Measurements from ENCODE around the gene TBL1X.

The TBL1X gene

DNA sequence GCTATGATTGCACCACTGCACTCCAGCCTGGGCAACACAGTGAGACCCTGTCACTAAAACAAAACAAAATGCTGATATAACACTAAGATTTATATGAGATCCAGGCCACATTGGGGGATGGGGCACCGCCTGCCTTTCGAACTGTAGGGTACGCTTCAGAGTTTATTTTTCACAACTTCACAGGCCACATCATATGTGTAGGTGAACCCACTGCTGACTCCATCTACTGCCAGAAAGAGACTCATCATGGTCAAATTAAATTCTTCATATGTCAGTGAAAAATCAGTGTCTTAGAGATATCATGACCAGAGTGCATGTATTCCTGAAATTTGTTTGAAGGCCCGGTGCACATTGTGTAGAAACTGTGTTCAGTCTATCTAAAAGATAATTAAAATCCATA is 178.9 kb downstream of the TBL1X start:
- Histone ChIP-seq H3K27ac (ENCODE audit: low read length) (peak overlapping the region; percentile 28; the same call in 1 of the 2 replicates), H3K9ac (ENCODE audit: low read length) (no peak overlapping the region), H3K36me3 (replicated peaks; ENCODE audit: low read depth, low read length) (no peaks in the 10 kb centered on the region), H3K79me2 (ENCODE audit: low read length) (no peaks in the 10 kb centered on the region), H3K9me3 (ENCODE audit: insufficient read depth, low read length) (no peaks in the 10 kb centered on the region), H3K27me3 (ENCODE audit: low read depth, low read length) (no peaks in the 10 kb centered on the region), H3K4me1 (ENCODE audit: low read length) (peaks cover 22% of the 10 kb centered on the region), H3K4me3 (ENCODE audit: low read length) (no peak overlapping the region), H3K4me2 (ENCODE audit: low read length) (peak overlapping the region; percentile 28), H4K20me1 (ENCODE audit: insufficient read depth, low read length) (no peaks in the 10 kb centered on the region), H2AFZ (ENCODE audit: low read depth, low read length) (no peak overlapping the region)
- TF ChIP-seq, protein P1, sequence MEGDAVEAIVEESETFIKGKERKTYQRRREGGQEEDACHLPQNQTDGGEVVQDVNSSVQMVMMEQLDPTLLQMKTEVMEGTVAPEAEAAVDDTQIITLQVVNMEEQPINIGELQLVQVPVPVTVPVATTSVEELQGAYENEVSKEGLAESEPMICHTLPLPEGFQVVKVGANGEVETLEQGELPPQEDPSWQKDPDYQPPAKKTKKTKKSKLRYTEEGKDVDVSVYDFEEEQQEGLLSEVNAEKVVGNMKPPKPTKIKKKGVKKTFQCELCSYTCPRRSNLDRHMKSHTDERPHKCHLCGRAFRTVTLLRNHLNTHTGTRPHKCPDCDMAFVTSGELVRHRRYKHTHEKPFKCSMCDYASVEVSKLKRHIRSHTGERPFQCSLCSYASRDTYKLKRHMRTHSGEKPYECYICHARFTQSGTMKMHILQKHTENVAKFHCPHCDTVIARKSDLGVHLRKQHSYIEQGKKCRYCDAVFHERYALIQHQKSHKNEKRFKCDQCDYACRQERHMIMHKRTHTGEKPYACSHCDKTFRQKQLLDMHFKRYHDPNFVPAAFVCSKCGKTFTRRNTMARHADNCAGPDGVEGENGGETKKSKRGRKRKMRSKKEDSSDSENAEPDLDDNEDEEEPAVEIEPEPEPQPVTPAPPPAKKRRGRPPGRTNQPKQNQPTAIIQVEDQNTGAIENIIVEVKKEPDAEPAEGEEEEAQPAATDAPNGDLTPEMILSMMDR (IDR thresholded peaks at IDR 0.05; ENCODE audit: low read depth, low read length), result no peak
- TF ChIP-seq EZH2phosphoT487 (IDR thresholded peaks at IDR 0.05; ENCODE audit: low read depth), result no peak

- Histone ChIP-seq H4K20me1 (ENCODE audit: insufficient read depth, low read length) (no peaks in the 10 kb centered on the region), H3K27ac (ENCODE audit: low read length) (peak overlapping the region; percentile 28), H3K27me3 (ENCODE audit: low read depth, low read length) (no peaks in the 10 kb centered on the region), H3K36me3 (replicated peaks; ENCODE audit: low read depth, low read length) (no peaks in the 10 kb centered on the region), H3K4me3 (ENCODE audit: low read length) (no peak overlapping the region), H3K9me3 (ENCODE audit: insufficient read depth, low read length) (no peaks in the 10 kb centered on the region), H3K4me2 (ENCODE audit: low read length) (peak overlapping the region; percentile 28), H3K9ac (ENCODE audit: low read length) (no peak overlapping the region), H3K4me1 (ENCODE audit: low read length) (peaks cover 16% of the 10 kb centered on the region), H3K79me2 (ENCODE audit: low read length) (no peaks in the 10 kb centered on the region), H2AFZ (ENCODE audit: low read depth, low read length) (no peak overlapping the region)
- TF ChIP-seq, protein P1 (IDR thresholded peaks at IDR 0.05; ENCODE audit: low read depth, low read length), result no peak
- no peak for TF ChIP-seq EZH2phosphoT487 (IDR thresholded peaks at IDR 0.05; ENCODE audit: low read depth)
These were observed 179.5 kb downstream of the TBL1X start for GRCh38 chrX:9644335-9644734.

- H3K27ac ChIP-seq (ENCODE audit: low read length), result no peak overlapping the region
- H3K27me3 ChIP-seq (ENCODE audit: low read depth, low read length), result no peaks in the 10 kb centered on the region
- H4K20me1 ChIP-seq (ENCODE audit: insufficient read depth, low read length), result no peaks in the 10 kb centered on the region
- no peak overlapping the region for H3K4me2 ChIP-seq (ENCODE audit: low read length)
- H2AFZ ChIP-seq (ENCODE audit: low read depth, low read length), result no peak overlapping the region
- H3K79me2 ChIP-seq (ENCODE audit: low read length), result no peaks in the 10 kb centered on the region
- H3K4me1 ChIP-seq (ENCODE audit: low read length), result peaks cover 15% of the 10 kb centered on the region
- no peak overlapping the region for H3K9ac ChIP-seq (ENCODE audit: low read length)
- no peaks in the 10 kb centered on the region for H3K9me3 ChIP-seq (ENCODE audit: insufficient read depth, low read length)
- no peaks in the 10 kb centered on the region for H3K36me3 ChIP-seq (replicated peaks; ENCODE audit: low read depth, low read length)
- TF ChIP-seq EZH2phosphoT487 (IDR thresholded peaks at IDR 0.05; ENCODE audit: low read depth), result no peak
- no peak overlapping the region for H3K4me3 ChIP-seq (ENCODE audit: low read length)
These were observed 181.8 kb downstream of the TBL1X start for GRCh38 chrX:9646471-9647224.

DNA sequence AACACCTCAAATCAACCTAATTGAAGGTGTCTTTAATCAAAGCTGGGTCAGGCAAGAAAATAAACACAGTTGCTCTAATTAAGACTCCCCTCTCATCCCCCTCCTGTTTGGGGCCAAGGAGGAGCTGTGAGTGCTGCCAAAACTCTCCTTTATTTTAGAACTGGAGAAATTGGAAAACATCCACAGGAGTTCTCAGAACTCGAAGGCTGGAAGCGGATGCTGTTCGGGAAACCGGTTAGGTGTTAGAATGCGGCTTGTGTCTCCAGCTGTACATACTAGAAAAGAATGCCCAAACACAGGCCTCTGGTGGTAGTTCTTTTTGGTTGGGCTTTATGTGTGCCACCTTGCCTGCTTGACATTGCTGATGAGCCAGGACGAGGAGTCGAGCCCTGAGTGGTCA is 182.6 kb downstream of the TBL1X start:
- Histone ChIP-seq H4K20me1 (ENCODE audit: insufficient read depth, low read length) (no peaks in the 10 kb centered on the region), H3K4me1 (ENCODE audit: low read length) (peaks cover 15% of the 10 kb centered on the region), H3K36me3 (replicated peaks; ENCODE audit: low read depth, low read length) (no peaks in the 10 kb centered on the region), H3K4me3 (ENCODE audit: low read length) (no peak overlapping the region), H3K9ac (ENCODE audit: low read length) (no peak overlapping the region), H3K4me2 (ENCODE audit: low read length) (no peak overlapping the region), H3K79me2 (ENCODE audit: low read length) (no peaks in the 10 kb centered on the region), H2AFZ (ENCODE audit: low read depth, low read length) (no peak overlapping the region), H3K27me3 (ENCODE audit: low read depth, low read length) (no peaks in the 10 kb centered on the region), H3K9me3 (ENCODE audit: insufficient read depth, low read length) (no peaks in the 10 kb centered on the region), H3K27ac (ENCODE audit: low read length) (no peak overlapping the region)
- TF ChIP-seq EZH2phosphoT487 (IDR thresholded peaks at IDR 0.05; ENCODE audit: low read depth), result no peak
- TF ChIP-seq, protein P1 (IDR thresholded peaks at IDR 0.05; ENCODE audit: low read depth, low read length), result no peak
